CD14-positive monocyte (primary cell): Measurements from ENCODE around the gene PRSS27. TPM values are rescaled to one million over a fixed set of nuclear protein-coding genes. Genes with fewer than 3 reads are reported as not detected.
"Not testable (repeated sequence)": the region's sequence is repeated elsewhere in the genome, so short reads cannot be mapped to it uniquely, and the experiment has no call there.

ENCODE experiments used
- DNase-seq, 3 donors: peaks; one replicate each; pipeline ENCODE4 v3.0.0-alpha.2; 2011 to 2022
- H2AFZ ChIP-seq: 2 replicates; pipeline ENCODE4 v1.6.0; 2012; ENCODE audit warnings: mild to moderate bottlenecking, low read depth, low read length, inconsistent platforms; ENCODE audit not compliant: insufficient read depth, poor library complexity, severe bottlenecking
- H3K27ac ChIP-seq, 2 donors: 1 replicate in 1 of 2; 2 replicates in 1 of 2; pipeline ENCODE4 v1.5.1; 2012 to 2013; ENCODE audit warnings: low read length in 2 of 2, control low read depth in 1 of 2, inconsistent platforms in 1 of 2, low read depth in 1 of 2, mild to moderate bottlenecking in 1 of 2
- H3K27me3 ChIP-seq, 2 donors: one replicate each; pipeline versions ENCODE4 v1.6.0 to v1.6.1; 2011 to 2013; ENCODE audit warnings: low read length in 2 of 2; ENCODE audit not compliant: control insufficient read depth in 2 of 2, insufficient read depth in 2 of 2
- H3K36me3 ChIP-seq, 2 donors: replicated peaks in 1 of 2; 1 replicate in 1 of 2; 2 replicates in 1 of 2; pipeline versions ENCODE4 v1.5.1 to v1.6.1; 2012 to 2013; ENCODE audit warnings: low read length in 2 of 2, control low read depth in 1 of 2, inconsistent platforms in 1 of 2, mild to moderate bottlenecking in 1 of 2; ENCODE audit not compliant: insufficient read depth in 2 of 2, control insufficient read depth in 1 of 2
- H3K4me1 ChIP-seq, 2 donors: 1 replicate in 1 of 2; 2 replicates in 1 of 2; pipeline versions ENCODE4 v1.5.1 to v1.6.1; 2012 to 2013; ENCODE audit warnings: low read length in 2 of 2, control low read depth in 1 of 2, inconsistent platforms in 1 of 2, mild to moderate bottlenecking in 1 of 2, moderate library complexity in 1 of 2; ENCODE audit not compliant: insufficient read depth in 2 of 2, control insufficient read depth in 1 of 2
- H3K4me2 ChIP-seq: replicated peaks from 2 replicates; pipeline ENCODE3; 2012; ENCODE audit warnings: low read length, moderate library complexity, mild to moderate bottlenecking; ENCODE audit not compliant: poor library complexity, severe bottlenecking; ENCODE audit errors: extremely low read depth
- H3K4me3 ChIP-seq, 3 experiments: fragments of 200-600 bp in 1 of 3; sonication (generic) in 1 of 3; replicated peaks in 1 of 3; 1 replicate in 2 of 3; 2 replicates in 1 of 3; pipeline ENCODE4 v1.5.1; 2011 to 2013; ENCODE audit warnings: low read length in 3 of 3, mild to moderate bottlenecking in 3 of 3, control low read depth in 2 of 3, low read depth in 2 of 3, inconsistent platforms in 1 of 3, moderate library complexity in 1 of 3
- H3K79me2 ChIP-seq: 2 replicates; pipeline ENCODE4 v1.6.0; 2012; ENCODE audit warnings: mild to moderate bottlenecking, control low read depth, inconsistent platforms, low read length, moderate library complexity; ENCODE audit not compliant: insufficient read depth
- H3K9ac ChIP-seq: 2 replicates; pipeline ENCODE4 v1.6.0; 2017; ENCODE audit warnings: low read length, mild to moderate bottlenecking; ENCODE audit not compliant: insufficient read depth, poor library complexity, severe bottlenecking
- H3K9me3 ChIP-seq, 2 donors: replicated peaks in 1 of 2; 1 replicate in 1 of 2; 2 replicates in 1 of 2; pipeline versions ENCODE4 v1.5.1 to v1.6.1; 2012 to 2013; ENCODE audit warnings: low read length in 2 of 2, control low read depth in 1 of 2; ENCODE audit not compliant: control insufficient read depth in 1 of 2, insufficient read depth in 1 of 2
- H4K20me1 ChIP-seq: 2 replicates; pipeline ENCODE4 v1.6.0; 2012; ENCODE audit warnings: mild to moderate bottlenecking, low read length, control low read depth, moderate library complexity; ENCODE audit not compliant: insufficient read depth
- H3K27ac Mint-ChIP-seq, 7 donors: one replicate each; pipeline ENCODE4 v1.8.0; 2020; ENCODE audit warnings: mild to moderate bottlenecking in 7 of 7, mixed read lengths in 7 of 7, moderate library complexity in 6 of 7, inconsistent platforms in 2 of 7
- H3K27me3 Mint-ChIP-seq, 3 donors: one replicate each; pipeline ENCODE4 v1.8.0; 2021 to 2022; ENCODE audit warnings: low read depth in 3 of 3, mild to moderate bottlenecking in 3 of 3, mixed read lengths in 3 of 3, moderate library complexity in 3 of 3, inconsistent platforms in 1 of 3
- H3K36me3 Mint-ChIP-seq, 2 donors: one replicate each; pipeline ENCODE4 v1.8.0; 2020; ENCODE audit warnings: mixed read lengths in 2 of 2, inconsistent platforms in 1 of 2, mild to moderate bottlenecking in 1 of 2
- H3K4me1 Mint-ChIP-seq: one replicate; pipeline ENCODE4 v1.8.0; 2020; ENCODE audit warnings: mild to moderate bottlenecking, mixed read lengths
- H3K4me3 Mint-ChIP-seq, 2 donors: one replicate each; pipeline ENCODE4 v1.8.0; 2020; ENCODE audit warnings: mild to moderate bottlenecking in 2 of 2, mixed read lengths in 2 of 2, moderate library complexity in 1 of 2
- H3K9me3 Mint-ChIP-seq, 7 donors: one replicate each; pipeline ENCODE4 v1.8.0; 2020 to 2022; ENCODE audit warnings: mixed read lengths in 7 of 7, mild to moderate bottlenecking in 6 of 7, moderate library complexity in 6 of 7, inconsistent platforms in 2 of 7
- WGBS: methylation state at CpG from one replicate; pipeline ENCODE4 v1.1.5; 2013; ENCODE audit warnings: missing lambda C conversion rate; ENCODE audit not compliant: insufficient coverage; 5-methylcytosine and 5-hydroxymethylcytosine counted together
- intact Hi-C, 2 donors: fragments of 100-400 bp; cut with micrococcal nuclease; formaldehyde crosslinking; loops; one replicate each; pipeline versions ENCODE4 v1.15.0 to v1.15.1; 2023
- polyA plus RNA-seq, 3 donors: library from polyadenylated mRNA; depleted of rRNA in 1 of 3; unstranded in 2 of 3; stranded (reverse) in 1 of 3; fragments of 300-500 nt in 2 of 3; fragments of >200 nt in 1 of 3; fragmentation: Illumina TruSeq in 2 of 3; gene quantifications; 1 replicate in 2 of 3; 2 replicates in 1 of 3; pipeline ENCODE4 v1.2.3, GENCODE V29; 2012 to 2021
- TF ChIP-seq, protein P1 (sequence below): fragments of 200-600 bp; IDR thresholded peaks from one replicate; pipeline ENCODE4 v1.8.0; 2022; ENCODE audit warnings: antibody characterized with exemption, mild to moderate bottlenecking

PRSS27 gene
- polyA plus RNA-seq, 3 donors = 1.1 TPM; not detected in 2

- H3K4me3 ChIP-seq, H2AFZ ChIP-seq, H3K9ac ChIP-seq, H3K4me1 ChIP-seq, intact Hi-C loops, H3K9me3 ChIP-seq, DNase-seq, H3K9me3 Mint-ChIP-seq, H3K27ac ChIP-seq, H3K27me3 Mint-ChIP-seq, H3K27me3 ChIP-seq, H3K4me2 ChIP-seq, H3K79me2 ChIP-seq, H4K20me1 ChIP-seq, H3K4me3 Mint-ChIP-seq: not testable (repeated sequence)
- H3K36me3 Mint-ChIP-seq = peaks cover 75 to 77% of the 10 kb centered on the region in 2 donors
- peaks cover 16% of the 10 kb centered on the region for H3K4me1 Mint-ChIP-seq
- 98% methylated on average over 5 of the region's 7 CpGs for WGBS
- peaks cover 14 to 72% of the 10 kb centered on the region in 2 donors for H3K36me3 ChIP-seq
- H3K27ac Mint-ChIP-seq = peak overlapping the region in 1 of 7 donors; percentile 82
Measured at GRCh38 chr16:2666671-2667070, 53.4 kb downstream of the PRSS27 start.

GRCh38 chr16:2664574-2664982, 55.4 kb downstream of the PRSS27 start:
- peaks cover 14 to 73% of the 10 kb centered on the region in 2 donors for H3K36me3 ChIP-seq
- WGBS = 66% methylated on average over 6 of the region's 9 CpGs
- H2AFZ ChIP-seq = no peak overlapping the region
- no peaks in the 10 kb centered on the region for H3K27me3 ChIP-seq
- Mint-ChIP-seq H3K36me3 (peaks cover 70% of the 10 kb centered on the region in 2 donors), H3K27ac (peak overlapping the region in 1 of 7 donors; percentile 5), H3K9me3 (peaks cover 0 to 3% (median 0%) of the 10 kb centered on the region in 7 donors), H3K4me3 (no peak overlapping the region), H3K4me1 (peaks cover 13% of the 10 kb centered on the region), H3K27me3 (peaks cover 3 to 7% (median 6%) of the 10 kb centered on the region in 3 donors)
- no peaks in the 10 kb centered on the region for H3K4me1 ChIP-seq
- no peak overlapping the region for H3K9ac ChIP-seq
- H3K4me2 ChIP-seq = no peak overlapping the region
- intact Hi-C loops = no loop called here
- TF ChIP-seq, protein P1, sequence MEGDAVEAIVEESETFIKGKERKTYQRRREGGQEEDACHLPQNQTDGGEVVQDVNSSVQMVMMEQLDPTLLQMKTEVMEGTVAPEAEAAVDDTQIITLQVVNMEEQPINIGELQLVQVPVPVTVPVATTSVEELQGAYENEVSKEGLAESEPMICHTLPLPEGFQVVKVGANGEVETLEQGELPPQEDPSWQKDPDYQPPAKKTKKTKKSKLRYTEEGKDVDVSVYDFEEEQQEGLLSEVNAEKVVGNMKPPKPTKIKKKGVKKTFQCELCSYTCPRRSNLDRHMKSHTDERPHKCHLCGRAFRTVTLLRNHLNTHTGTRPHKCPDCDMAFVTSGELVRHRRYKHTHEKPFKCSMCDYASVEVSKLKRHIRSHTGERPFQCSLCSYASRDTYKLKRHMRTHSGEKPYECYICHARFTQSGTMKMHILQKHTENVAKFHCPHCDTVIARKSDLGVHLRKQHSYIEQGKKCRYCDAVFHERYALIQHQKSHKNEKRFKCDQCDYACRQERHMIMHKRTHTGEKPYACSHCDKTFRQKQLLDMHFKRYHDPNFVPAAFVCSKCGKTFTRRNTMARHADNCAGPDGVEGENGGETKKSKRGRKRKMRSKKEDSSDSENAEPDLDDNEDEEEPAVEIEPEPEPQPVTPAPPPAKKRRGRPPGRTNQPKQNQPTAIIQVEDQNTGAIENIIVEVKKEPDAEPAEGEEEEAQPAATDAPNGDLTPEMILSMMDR = no peak
- no peaks in the 10 kb centered on the region for H3K79me2 ChIP-seq
- DNase-seq = no peak
- H4K20me1 ChIP-seq = no peaks in the 10 kb centered on the region
- no peak overlapping the region for H3K4me3 ChIP-seq
- H3K9me3 ChIP-seq = no peaks in the 10 kb centered on the region
- no peak overlapping the region for H3K27ac ChIP-seq
